Effector memory CD8-positive, alpha-beta T cell (primary cell): ENCODE data around the gene B3GNT7.

Experiments
- ATAC-seq: fragments of 150-1000 bp; cut with Tn5 transposase; replicated peaks from 2 replicates; pipeline ENCODE4 v1.10.0; 2021; ENCODE audit warnings: mild to moderate bottlenecking, moderate library complexity
- DNase-seq, 3 experiments: peaks; one replicate each; pipeline ENCODE4 v3.0.0; 2021
- H3K27ac Mint-ChIP-seq, 2 donors: one replicate each; pipeline ENCODE4 v1.8.0; 2022; ENCODE audit warnings: mild to moderate bottlenecking in 2 of 2, mixed read lengths in 2 of 2, moderate library complexity in 2 of 2
- H3K27me3 Mint-ChIP-seq, 2 donors: one replicate each; pipeline ENCODE4 v1.8.0; 2022; ENCODE audit warnings: mixed read lengths in 2 of 2
- H3K36me3 Mint-ChIP-seq: one replicate; pipeline ENCODE4 v1.8.0; 2022; ENCODE audit warnings: mild to moderate bottlenecking, moderate library complexity, mixed read lengths; ENCODE audit not compliant: insufficient read depth
- H3K4me1 Mint-ChIP-seq, 2 donors: one replicate each; pipeline ENCODE4 v1.8.0; 2022; ENCODE audit warnings: low read depth in 2 of 2, mixed read lengths in 2 of 2
- H3K4me3 Mint-ChIP-seq, 2 donors: one replicate each; pipeline ENCODE4 v1.8.0; 2022; ENCODE audit warnings: mild to moderate bottlenecking in 2 of 2, mixed read lengths in 2 of 2, moderate library complexity in 2 of 2
- H3K9me3 Mint-ChIP-seq, 2 donors: one replicate each; pipeline ENCODE4 v1.8.0; 2022; ENCODE audit warnings: mixed read lengths in 2 of 2

B3GNT7 gene

DNA sequence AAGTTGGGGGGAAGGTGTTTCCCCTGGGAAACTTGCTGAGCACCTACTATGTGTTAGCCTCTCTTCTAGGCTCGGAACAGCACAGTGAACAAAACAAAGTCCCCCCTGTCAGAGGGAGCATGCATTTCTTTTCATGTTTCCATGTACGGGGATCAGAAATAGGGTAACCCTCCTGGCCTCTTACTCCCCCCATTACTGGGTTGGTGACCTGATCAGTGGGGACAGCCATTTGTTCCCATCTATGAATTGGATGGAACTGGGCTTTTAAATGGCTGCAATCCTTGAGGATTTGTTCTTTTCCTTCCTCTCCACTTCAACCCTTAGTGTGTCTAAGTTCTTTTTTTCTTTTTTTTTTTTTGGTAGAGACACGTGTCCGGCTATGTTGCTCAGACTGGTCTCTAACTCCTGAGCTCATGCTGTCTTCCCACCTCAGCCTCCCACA lies 55.1 kb downstream of the B3GNT7 start:
- Mint-ChIP-seq H3K36me3 (peaks cover 55% of the 10 kb centered on the region), H3K27me3 (no peaks in the 10 kb centered on the region), H3K4me3 (no peak overlapping the region), H3K27ac (peak overlapping the region in 1 of 2 donors; percentile 85), H3K4me1 (peaks cover 8 to 9% of the 10 kb centered on the region in 2 donors), H3K9me3 (no peaks in the 10 kb centered on the region)
- no peak for ATAC-seq
- DNase-seq: no peak
